GM12878 (cell line): Measurements from ENCODE around the gene GIMAP6. TPM values are rescaled to one million over a fixed set of nuclear protein-coding genes. Genes with fewer than 3 reads are reported as not detected.

Experiments
- BCL11A ChIP-seq: IDR thresholded peaks from 2 replicates; pipeline ENCODE4 v1.6.1; 2011; ENCODE audit warnings: low read depth, low read length
- CBX3 ChIP-seq: fragments of 200-600 bp; sonication (generic); IDR thresholded peaks from 2 replicates; pipeline ENCODE4 v1.6.1; 2016; ENCODE audit warnings: low read depth, borderline replicate concordance
- CEBPB ChIP-seq, 2 experiments: fragments of 150-350 bp in 1 of 2; IDR thresholded peaks; 2 replicates each; pipeline ENCODE4 v1.6.1; 2012 to 2014; ENCODE audit warnings: low read depth in 2 of 2, low read length in 2 of 2, borderline replicate concordance in 1 of 2, inconsistent platforms in 1 of 2
- DPF2 ChIP-seq: fragments of 450-650 bp; IDR thresholded peaks from 2 replicates; pipeline ENCODE4 v1.6.1; 2017; ENCODE audit warnings: mild to moderate bottlenecking
- EP300 ChIP-seq, 2 experiments: fragments of 150-350 bp in 1 of 2; IDR thresholded peaks; 2 replicates each; pipeline ENCODE4 v1.6.1; 2011 to 2012; ENCODE audit warnings: low read depth in 2 of 2, low read length in 2 of 2, borderline replicate concordance in 1 of 2, improper control_type of control experiment in 1 of 2, inconsistent platforms in 1 of 2; ENCODE audit not compliant: control insufficient read depth in 1 of 2
- ETV6 ChIP-seq, 2 experiments: fragments of 450-650 bp in 1 of 2; IDR thresholded peaks in 1 of 2; conservative IDR thresholded peaks in 1 of 2; 2 replicates each; pipeline ENCODE4 v1.6.1; 2014; ENCODE audit warnings: antibody characterized with exemption in 1 of 2, borderline replicate concordance in 1 of 2, low read depth in 1 of 2, mild to moderate bottlenecking in 1 of 2, moderate library complexity in 1 of 2
- GATAD2B ChIP-seq: fragments of 450-650 bp; conservative IDR thresholded peaks from 2 replicates; pipeline ENCODE4 v1.6.1; 2017; ENCODE audit warnings: low read depth, mild to moderate bottlenecking, moderate library complexity
- JUNB ChIP-seq: IDR thresholded peaks from 2 replicates; pipeline ENCODE4 v1.6.1; 2016; ENCODE audit warnings: antibody characterized with exemption, mild to moderate bottlenecking
- MEF2B ChIP-seq: fragments of 450-650 bp; IDR thresholded peaks from 2 replicates; pipeline ENCODE4 v1.6.1; 2018; ENCODE audit warnings: mild to moderate bottlenecking, moderate library complexity; ENCODE audit not compliant: partially characterized antibody, poor library complexity, severe bottlenecking
- MYB ChIP-seq: fragments of 150-350 bp; IDR thresholded peaks from 2 replicates; pipeline ENCODE4 v1.6.1; 2014; ENCODE audit warnings: mild to moderate bottlenecking, low read depth, low read length, borderline replicate concordance
- NR2C2 ChIP-seq: IDR thresholded peaks from 2 replicates; pipeline ENCODE4 v1.6.1; 2011; ENCODE audit warnings: borderline replicate concordance, low read depth; ENCODE audit not compliant: control insufficient read depth, insufficient read length
- NRF1 ChIP-seq: conservative IDR thresholded peaks from 2 replicates; pipeline ENCODE4 v1.6.1; 2011; ENCODE audit warnings: mild to moderate bottlenecking, low read depth, low read length, improper control_type of control experiment
- PML ChIP-seq: IDR thresholded peaks from 2 replicates; pipeline ENCODE4 v1.6.1; 2012; ENCODE audit warnings: low read length, inconsistent platforms
- POLR2AphosphoS2 ChIP-seq: IDR thresholded peaks from 2 replicates; pipeline ENCODE4 v1.6.1; 2011; ENCODE audit warnings: low read depth, mild to moderate bottlenecking, low read length, improper control_type of control experiment, moderate library complexity
- POLR2AphosphoS5 ChIP-seq: IDR thresholded peaks from 2 replicates; pipeline ENCODE4 v1.6.1; 2011; ENCODE audit warnings: mild to moderate bottlenecking, low read length, inconsistent platforms
- RAD21 ChIP-seq: IDR thresholded peaks from 2 replicates; pipeline ENCODE4 v1.6.1; 2011; ENCODE audit warnings: mild to moderate bottlenecking, low read depth, low read length, moderate library complexity; ENCODE audit not compliant: insufficient read depth
- RAD51 ChIP-seq: fragments of 450-650 bp; IDR thresholded peaks from 2 replicates; pipeline ENCODE4 v1.6.1; 2016; ENCODE audit warnings: moderate library complexity, mild to moderate bottlenecking, inconsistent platforms
- SMAD1 ChIP-seq: fragments of 450-650 bp; IDR thresholded peaks from 2 replicates; pipeline ENCODE4 v1.6.1; 2018; ENCODE audit warnings: mild to moderate bottlenecking, low read depth; ENCODE audit not compliant: partially characterized antibody
- SMAD5 ChIP-seq: IDR thresholded peaks from 2 replicates; pipeline ENCODE4 v1.6.1; 2016; ENCODE audit warnings: antibody characterized with exemption, low read depth
- SMC3 ChIP-seq: IDR thresholded peaks from 2 replicates; pipeline ENCODE4 v1.6.1; 2011; ENCODE audit warnings: low read length, improper control_type of control experiment, borderline replicate concordance
- STAT3 ChIP-seq: IDR thresholded peaks from 2 replicates; pipeline ENCODE4 v1.6.1; 2011; ENCODE audit warnings: low read depth, low read length, improper control_type of control experiment
- SUPT20H ChIP-seq: IDR thresholded peaks from 2 replicates; pipeline ENCODE4 v1.6.1; 2011; ENCODE audit warnings: low read depth, mild to moderate bottlenecking, low read length, moderate library complexity, borderline replicate concordance; ENCODE audit not compliant: control insufficient read depth
- TARDBP ChIP-seq: IDR thresholded peaks from 2 replicates; pipeline ENCODE4 v1.6.1; 2016; ENCODE audit warnings: borderline replicate concordance
- TBL1XR1 ChIP-seq: IDR thresholded peaks from 2 replicates; pipeline ENCODE4 v1.6.1; 2012; ENCODE audit warnings: low read depth, low read length, improper control_type of control experiment
- ZNF217 ChIP-seq: fragments of 450-650 bp; IDR thresholded peaks from 2 replicates; pipeline ENCODE4 v1.6.1; 2017; ENCODE audit warnings: antibody characterized with exemption, mild to moderate bottlenecking
- ZNF24 ChIP-seq: fragments of 450-650 bp; IDR thresholded peaks from 2 replicates; pipeline ENCODE4 v1.6.1; 2017; ENCODE audit warnings: antibody characterized with exemption, mild to moderate bottlenecking
- ZNF274 ChIP-seq: IDR thresholded peaks from one replicate; pipeline ENCODE4 v1.8.0; 2011; ENCODE audit not compliant: insufficient read length, insufficient read depth
- ZNF384 ChIP-seq: IDR thresholded peaks from 2 replicates; pipeline ENCODE4 v1.6.1; 2012; ENCODE audit warnings: low read depth, mild to moderate bottlenecking, low read length, improper control_type of control experiment, borderline replicate concordance
- ZZZ3 ChIP-seq: IDR thresholded peaks from 2 replicates; pipeline ENCODE4 v1.6.1; 2011; ENCODE audit warnings: low read depth; ENCODE audit not compliant: control insufficient read depth, insufficient read length
- polyA plus RNA-seq, 11 experiments: library from polyadenylated mRNA; depleted of rRNA in 4 of 11; unstranded in 6 of 11; stranded (reverse) in 5 of 11; fragments of >200 nt; fragmentation: Nextera tagmentation in 4 of 11; fragmentation: Illumina TruSeq in 1 of 11; extraction: Ambion mirVana in 4 of 11; extraction: Trizol in 1 of 11; gene quantifications; 1 replicate in 1 of 11; 2 replicates in 10 of 11; pipeline versions ENCODE4 v1.2.1 to v1.2.3, GENCODE V29; 2011 to 2016; ENCODE audit warnings: inconsistent platforms in 2 of 11, missing spikeins in 2 of 11, low read depth in 1 of 11
- total RNA-seq, 4 experiments: library from RNA; depleted of rRNA in 3 of 4; stranded (reverse); fragments of >200 nt in 3 of 4; fragmentation: Illumina TruSeq in 1 of 4; extraction: Trizol in 1 of 4; gene quantifications; 2 replicates each; pipeline versions ENCODE4 v1.2.1 to v1.2.3, GENCODE V29; 2013 to 2021
- TF ChIP-seq, protein P1 (sequence below): fragments of 450-650 bp; IDR thresholded peaks from 2 replicates; pipeline ENCODE4 v1.6.1; 2017; ENCODE audit warnings: borderline replicate concordance
- TF ChIP-seq, protein P2 (sequence below): IDR thresholded peaks from 2 replicates; pipeline ENCODE4 v1.6.1; 2012; ENCODE audit warnings: low read depth, low read length, improper control_type of control experiment

GIMAP6 gene
- total and polyA plus RNA-seq, 10 of the 15 experiments (the other 5 are each of a cell fraction or from before 2014, with no cell fraction given): 6.2 to 49.2 (median 35.4) TPM

DNA sequence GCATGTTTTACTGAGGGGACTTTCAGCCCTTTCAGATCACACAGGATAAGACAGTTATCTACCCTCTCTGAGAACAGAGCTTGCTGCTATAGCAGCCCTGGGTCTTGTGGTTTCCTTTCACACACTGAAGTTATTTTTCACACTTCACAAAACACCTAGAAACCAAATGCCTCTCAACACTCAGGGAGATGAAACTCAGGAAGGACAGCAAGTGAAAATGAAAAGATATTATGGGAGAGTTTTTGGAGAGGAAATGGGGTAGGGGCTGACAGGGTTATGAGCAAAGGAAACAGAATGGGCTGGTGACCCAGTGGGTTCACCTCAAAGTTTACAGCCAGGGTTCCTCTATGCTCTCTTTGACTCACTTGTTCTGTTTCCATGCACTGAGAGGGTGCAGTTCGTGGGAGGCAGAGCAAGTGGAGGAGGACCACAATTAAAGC, 36.3 kb upstream of the GIMAP6 start (continued):
- TF ChIP-seq DPF2 (peak; percentile 79), MYB (0 out of 2 replicates have a peak, but pooled peaks have one; percentile 40), POLR2AphosphoS5 (0 out of 2 replicates have a peak, but pooled peaks have one; percentile 3), ZNF384 (no peak), SMAD1 (peak; percentile 95), ZNF24 (0 out of 2 replicates have a peak, but pooled peaks have one; percentile 20), STAT3 (0 out of 2 replicates have a peak, but pooled peaks have one; percentile 33), JUNB (0 out of 2 replicates have a peak, but pooled peaks have one; percentile 29), PML (peak; percentile 74; the same call in 1 of the 2 replicates), ZNF217 (no peak), ETV6 (conservative IDR thresholded peaks at IDR 0.05 in 1 of 2, IDR thresholded peaks at IDR 0.05 in 1 of 2; ENCODE audit: borderline replicate concordance in 1 of 2, low read depth in 1 of 2) (peak in 1 of 2 experiments; percentile 69; a peak in 1 of 4 replicates), BCL11A (peak; percentile 16; the same call in 1 of the 2 replicates), CEBPB (IDR thresholded peaks at IDR 0.05; ENCODE audit: borderline replicate concordance in 1 of 2, low read depth in 2 of 2, low read length in 2 of 2) (0 out of 4 replicates have a peak, but pooled peaks of 1 of the 2 experiments have one; percentile 35), NRF1 (no peak), SUPT20H (no peak), GATAD2B (peak; percentile 97), RAD51 (no peak), SMC3 (peak; percentile 19; the same call in 1 of the 2 replicates), NR2C2 (no peak), TBL1XR1 (peak; percentile 72; the same call in 1 of the 2 replicates), POLR2AphosphoS2 (no peak), TARDBP (no peak), SMAD5 (no peak), MEF2B (peak; percentile 92), ZZZ3 (no peak), ZNF274 (no peak), RAD21 (peak; percentile 19; the same call in 1 of the 2 replicates), CBX3 (no peak), EP300 (IDR thresholded peaks at IDR 0.05; ENCODE audit: borderline replicate concordance in 1 of 2, control insufficient read depth in 1 of 2, low read depth in 2 of 2, low read length in 2 of 2) (peak; percentile 33 to 82; a peak in 2 of 4 replicates)
- TF ChIP-seq, protein P1, sequence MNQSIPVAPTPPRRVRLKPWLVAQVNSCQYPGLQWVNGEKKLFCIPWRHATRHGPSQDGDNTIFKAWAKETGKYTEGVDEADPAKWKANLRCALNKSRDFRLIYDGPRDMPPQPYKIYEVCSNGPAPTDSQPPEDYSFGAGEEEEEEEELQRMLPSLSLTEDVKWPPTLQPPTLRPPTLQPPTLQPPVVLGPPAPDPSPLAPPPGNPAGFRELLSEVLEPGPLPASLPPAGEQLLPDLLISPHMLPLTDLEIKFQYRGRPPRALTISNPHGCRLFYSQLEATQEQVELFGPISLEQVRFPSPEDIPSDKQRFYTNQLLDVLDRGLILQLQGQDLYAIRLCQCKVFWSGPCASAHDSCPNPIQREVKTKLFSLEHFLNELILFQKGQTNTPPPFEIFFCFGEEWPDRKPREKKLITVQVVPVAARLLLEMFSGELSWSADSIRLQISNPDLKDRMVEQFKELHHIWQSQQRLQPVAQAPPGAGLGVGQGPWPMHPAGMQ: no peak
- TF ChIP-seq, protein P2, sequence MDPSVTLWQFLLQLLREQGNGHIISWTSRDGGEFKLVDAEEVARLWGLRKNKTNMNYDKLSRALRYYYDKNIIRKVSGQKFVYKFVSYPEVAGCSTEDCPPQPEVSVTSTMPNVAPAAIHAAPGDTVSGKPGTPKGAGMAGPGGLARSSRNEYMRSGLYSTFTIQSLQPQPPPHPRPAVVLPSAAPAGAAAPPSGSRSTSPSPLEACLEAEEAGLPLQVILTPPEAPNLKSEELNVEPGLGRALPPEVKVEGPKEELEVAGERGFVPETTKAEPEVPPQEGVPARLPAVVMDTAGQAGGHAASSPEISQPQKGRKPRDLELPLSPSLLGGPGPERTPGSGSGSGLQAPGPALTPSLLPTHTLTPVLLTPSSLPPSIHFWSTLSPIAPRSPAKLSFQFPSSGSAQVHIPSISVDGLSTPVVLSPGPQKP: no peak
